ENCODE results near the gene BPIFB3. TPM values are rescaled to one million over a fixed set of nuclear protein-coding genes. Genes with fewer than 3 reads are reported as not detected.

BPIFB3 gene
- total RNA-seq, 1 experiment from 2014 or later = not detected

GRCh38 chr20:33076662-33077372 is 23.1 kb downstream of the BPIFB3 start:
- Histone ChIP-seq H3K9ac (ENCODE audit: low read length) (no peak overlapping the region), H3K9me2 (replicated peaks; ENCODE audit: insufficient read depth, low read length) (no peaks in the 10 kb centered on the region), H2AFZ (ENCODE audit: low read length) (no peak overlapping the region), H3K4me2 (ENCODE audit: low read depth, low read length, poor library complexity, severe bottlenecking) (no peak overlapping the region), H3K4me3 (ENCODE audit: low read length) (no peak overlapping the region), H3K9me3 (ENCODE audit: low read length) (no peaks in the 10 kb centered on the region), H4K20me1 (ENCODE audit: insufficient read depth, low read depth, low read length) (0 out of 2 replicates have a peak, but pooled peaks cover 5% of the 10 kb centered on the region), H3K27ac (ENCODE audit: low read length) (no peak overlapping the region), H3K4me1 (ENCODE audit: low read length) (no peaks in the 10 kb centered on the region), H3K27me3 (ENCODE audit: low read length) (no peaks in the 10 kb centered on the region), H3K36me3 (ENCODE audit: insufficient read depth, low read length) (no peaks in the 10 kb centered on the region), H3K79me2 (ENCODE audit: low read length) (no peaks in the 10 kb centered on the region)
- DNase-seq = peak; percentile 60

- Histone ChIP-seq H3K9me3 (ENCODE audit: low read length) (no peaks in the 10 kb centered on the region), H3K27me3 (ENCODE audit: low read length) (no peaks in the 10 kb centered on the region), H3K79me2 (ENCODE audit: low read length) (no peaks in the 10 kb centered on the region), H3K4me3 (ENCODE audit: low read length) (no peak within 1 kb of the TSS), H3K36me3 (ENCODE audit: insufficient read depth, low read length) (no peaks in the 10 kb centered on the region), H4K20me1 (ENCODE audit: insufficient read depth, low read depth, low read length) (no peaks in the 10 kb centered on the region), H2AFZ (ENCODE audit: low read length) (no peak within 1 kb of the TSS), H3K9me2 (replicated peaks; ENCODE audit: insufficient read depth, low read length) (no peaks in the 10 kb centered on the region), H3K4me1 (ENCODE audit: low read length) (no peaks in the 10 kb centered on the region), H3K27ac (ENCODE audit: low read length) (no peak within 1 kb of the TSS), H3K4me2 (ENCODE audit: low read depth, low read length, poor library complexity, severe bottlenecking) (no peak within 1 kb of the TSS), H3K9ac (ENCODE audit: low read length) (no peak within 1 kb of the TSS)
- no peak for DNase-seq
Measured at GRCh38 chr20:33079259-33079658, 25.6 kb downstream of the BPIFB3 start, which contains the start of gene BPIFB4. Gene BPIFB4 (plus strand): TSS chr20:33079643. CDS start chr20:33081527, 1,884 bp downstream.

GRCh38 chr20:33081411-33082154 is 27.9 kb downstream of the BPIFB3 start:
- Histone ChIP-seq H3K4me1 (ENCODE audit: low read length) (no peaks in the 10 kb centered on the region), H3K36me3 (ENCODE audit: insufficient read depth, low read length) (no peaks in the 10 kb centered on the region), H2AFZ (ENCODE audit: low read length) (no peak overlapping the region), H3K4me3 (ENCODE audit: low read length) (no peak overlapping the region), H3K27me3 (ENCODE audit: low read length) (no peaks in the 10 kb centered on the region), H4K20me1 (ENCODE audit: insufficient read depth, low read depth, low read length) (no peaks in the 10 kb centered on the region), H3K79me2 (ENCODE audit: low read length) (no peaks in the 10 kb centered on the region), H3K4me2 (ENCODE audit: low read depth, low read length, poor library complexity, severe bottlenecking) (no peak overlapping the region), H3K27ac (ENCODE audit: low read length) (no peak overlapping the region), H3K9ac (ENCODE audit: low read length) (no peak overlapping the region), H3K9me2 (replicated peaks; ENCODE audit: insufficient read depth, low read length) (no peaks in the 10 kb centered on the region), H3K9me3 (ENCODE audit: low read length) (no peaks in the 10 kb centered on the region)
- no peak for DNase-seq

- Histone ChIP-seq H3K9me3 (ENCODE audit: low read length) (no peaks in the 10 kb centered on the region), H3K9me2 (replicated peaks; ENCODE audit: insufficient read depth, low read length) (no peaks in the 10 kb centered on the region), H3K9ac (ENCODE audit: low read length) (no peak overlapping the region), H3K27ac (ENCODE audit: low read length) (no peak overlapping the region), H3K27me3 (ENCODE audit: low read length) (no peaks in the 10 kb centered on the region), H4K20me1 (ENCODE audit: insufficient read depth, low read depth, low read length) (no peaks in the 10 kb centered on the region), H3K79me2 (ENCODE audit: low read length) (no peaks in the 10 kb centered on the region), H2AFZ (ENCODE audit: low read length) (no peak overlapping the region), H3K36me3 (ENCODE audit: insufficient read depth, low read length) (no peaks in the 10 kb centered on the region), H3K4me1 (ENCODE audit: low read length) (no peaks in the 10 kb centered on the region), H3K4me2 (ENCODE audit: low read depth, low read length, poor library complexity, severe bottlenecking) (no peak overlapping the region), H3K4me3 (ENCODE audit: low read length) (no peak overlapping the region)
- DNase-seq = no peak
Measured at GRCh38 chr20:33082546-33082945, 28.8 kb downstream of the BPIFB3 start.

- H3K27ac ChIP-seq (ENCODE audit: low read length) = no peak overlapping the region
- H3K9me2 ChIP-seq (replicated peaks; ENCODE audit: insufficient read depth, low read length) = no peaks in the 10 kb centered on the region
- H3K4me1 ChIP-seq (ENCODE audit: low read length) = no peaks in the 10 kb centered on the region
- no peak overlapping the region for H2AFZ ChIP-seq (ENCODE audit: low read length)
- H3K4me2 ChIP-seq (ENCODE audit: low read depth, low read length, poor library complexity, severe bottlenecking) = no peak overlapping the region
- H3K79me2 ChIP-seq (ENCODE audit: low read length) = no peaks in the 10 kb centered on the region
- H3K27me3 ChIP-seq (ENCODE audit: low read length) = no peaks in the 10 kb centered on the region
- no peaks in the 10 kb centered on the region for H3K9me3 ChIP-seq (ENCODE audit: low read length)
- no peaks in the 10 kb centered on the region for H3K36me3 ChIP-seq (ENCODE audit: insufficient read depth, low read length)
- DNase-seq = no peak
- H4K20me1 ChIP-seq (ENCODE audit: insufficient read depth, low read depth, low read length) = no peaks in the 10 kb centered on the region
- no peak overlapping the region for H3K9ac ChIP-seq (ENCODE audit: low read length)
- no peak overlapping the region for H3K4me3 ChIP-seq (ENCODE audit: low read length)
Measured at GRCh38 chr20:33083544-33084340, 30.0 kb downstream of the BPIFB3 start.

- no peak for DNase-seq
Measured at GRCh38 chr20:33084722-33085121, 31.0 kb downstream of the BPIFB3 start.

GRCh38 chr20:33086052-33086722 is 32.5 kb downstream of the BPIFB3 start:
- Histone ChIP-seq H3K4me1 (ENCODE audit: low read length) (no peaks in the 10 kb centered on the region), H2AFZ (ENCODE audit: low read length) (no peak overlapping the region), H3K9me2 (replicated peaks; ENCODE audit: insufficient read depth, low read length) (no peaks in the 10 kb centered on the region), H3K9me3 (ENCODE audit: low read length) (no peaks in the 10 kb centered on the region), H3K9ac (ENCODE audit: low read length) (no peak overlapping the region), H3K4me3 (ENCODE audit: low read length) (no peak overlapping the region), H3K4me2 (ENCODE audit: low read depth, low read length, poor library complexity, severe bottlenecking) (no peak overlapping the region), H3K79me2 (ENCODE audit: low read length) (no peaks in the 10 kb centered on the region), H4K20me1 (ENCODE audit: insufficient read depth, low read depth, low read length) (no peaks in the 10 kb centered on the region), H3K36me3 (ENCODE audit: insufficient read depth, low read length) (no peaks in the 10 kb centered on the region), H3K27me3 (ENCODE audit: low read length) (no peaks in the 10 kb centered on the region), H3K27ac (ENCODE audit: low read length) (no peak overlapping the region)
- DNase-seq = no peak

More at GRCh38 chr20:33084722-33085121, 31.0 kb downstream of the BPIFB3 start:
- Histone ChIP-seq H3K4me1 (ENCODE audit: low read length) (no peaks in the 10 kb centered on the region), H3K4me2 (ENCODE audit: low read depth, low read length, poor library complexity, severe bottlenecking) (no peak overlapping the region), H3K4me3 (ENCODE audit: low read length) (no peak overlapping the region), H3K79me2 (ENCODE audit: low read length) (no peaks in the 10 kb centered on the region), H3K9me3 (ENCODE audit: low read length) (no peaks in the 10 kb centered on the region), H3K9ac (ENCODE audit: low read length) (no peak overlapping the region), H3K36me3 (ENCODE audit: insufficient read depth, low read length) (no peaks in the 10 kb centered on the region), H3K27ac (ENCODE audit: low read length) (no peak overlapping the region), H4K20me1 (ENCODE audit: insufficient read depth, low read depth, low read length) (no peaks in the 10 kb centered on the region), H3K27me3 (ENCODE audit: low read length) (no peaks in the 10 kb centered on the region), H2AFZ (ENCODE audit: low read length) (no peak overlapping the region), H3K9me2 (replicated peaks; ENCODE audit: insufficient read depth, low read length) (no peaks in the 10 kb centered on the region)

Measured in Karpas-422 (cell line).